T-helper 1 cell treated with Interleukin-12 subunit alpha and Interleukin-12 subunit beta and Interleukin-4 antibody, amounts not matched to agents 30 μg/mL and 1 μg/mL, for 36 hours (primary cell): ENCODE results near the gene TMEM151A.

Experiments used
- H3K27ac Mint-ChIP-seq: one replicate; pipeline ENCODE4 v1.8.0; 2021; ENCODE audit warnings: mild to moderate bottlenecking, mixed read lengths
- H3K27me3 Mint-ChIP-seq: one replicate; pipeline ENCODE4 v1.8.0; 2021; ENCODE audit warnings: low read depth, mixed read lengths
- H3K36me3 Mint-ChIP-seq: one replicate; pipeline ENCODE4 v1.8.0; 2021; ENCODE audit warnings: low read depth, mixed read lengths
- H3K4me1 Mint-ChIP-seq: one replicate; pipeline ENCODE4 v1.8.0; 2021; ENCODE audit warnings: low read depth, mixed read lengths
- H3K4me3 Mint-ChIP-seq: one replicate; pipeline ENCODE4 v1.8.0; 2021; ENCODE audit warnings: mild to moderate bottlenecking, moderate library complexity, mixed read lengths
- H3K9me3 Mint-ChIP-seq: one replicate; pipeline ENCODE4 v1.8.0; 2021; ENCODE audit warnings: mixed read lengths

TMEM151A gene

GRCh38 chr11:66345316-66345649 is 53.6 kb downstream of the TMEM151A start:
- peaks cover 4% of the 10 kb centered on the region for H3K27me3 Mint-ChIP-seq

More at GRCh38 chr11:66345316-66345649, 53.6 kb downstream of the TMEM151A start:
- peaks cover 29% of the 10 kb centered on the region for H3K4me1 Mint-ChIP-seq
- H3K4me3 Mint-ChIP-seq = peak overlapping the region; percentile 95
- H3K9me3 Mint-ChIP-seq = no peaks in the 10 kb centered on the region
- peaks cover 15% of the 10 kb centered on the region for H3K36me3 Mint-ChIP-seq
- peak overlapping the region; percentile 92 for H3K27ac Mint-ChIP-seq
